Activated naive CD4-positive, alpha-beta T cell treated with anti-CD3 and anti-CD28 coated beads for 36 hours (primary cell): Measurements from ENCODE around the gene SLC17A3. TPM values are rescaled to one million over a fixed set of nuclear protein-coding genes. Genes with fewer than 3 reads are reported as not detected.

Source experiments
- CTCF ChIA-PET: fragments of 350-600 bp; sonication (Branson Sonifier 250); formaldehyde crosslinking; loops from one replicate; lab custom pipeline; 2021; ENCODE audit warnings: antibody characterized with exemption; lab: Charles Lee
- DNase-seq: peaks from one replicate; pipeline ENCODE4 v3.0.0-alpha.2; 2020
- H3K27ac Mint-ChIP-seq: one replicate; pipeline ENCODE4 v1.8.0; 2021; ENCODE audit warnings: mild to moderate bottlenecking, mixed read lengths
- H3K27me3 Mint-ChIP-seq: one replicate; pipeline ENCODE4 v1.8.0; 2021; ENCODE audit warnings: low read depth, mixed read lengths
- H3K36me3 Mint-ChIP-seq: one replicate; pipeline ENCODE4 v1.8.0; 2021; ENCODE audit warnings: low read depth, mixed read lengths
- H3K4me1 Mint-ChIP-seq: one replicate; pipeline ENCODE4 v1.8.0; 2021; ENCODE audit warnings: low read depth, mixed read lengths
- H3K4me3 Mint-ChIP-seq: one replicate; pipeline ENCODE4 v1.8.0; 2021; ENCODE audit warnings: mild to moderate bottlenecking, moderate library complexity, mixed read lengths
- H3K9me3 Mint-ChIP-seq: one replicate; pipeline ENCODE4 v1.8.0; 2021; ENCODE audit warnings: mixed read lengths
- intact Hi-C: fragments of 100-400 bp; cut with micrococcal nuclease; formaldehyde crosslinking; loops from one replicate; pipeline ENCODE4 v1.15.1; 2023
- total RNA-seq, 2 experiments: library from RNA; stranded (reverse); gene quantifications; one replicate each; pipeline ENCODE4 v1.2.3, GENCODE V29; 2021

The SLC17A3 gene
- total RNA-seq, 2 experiments from 2014 or later, result not detected

DNA sequence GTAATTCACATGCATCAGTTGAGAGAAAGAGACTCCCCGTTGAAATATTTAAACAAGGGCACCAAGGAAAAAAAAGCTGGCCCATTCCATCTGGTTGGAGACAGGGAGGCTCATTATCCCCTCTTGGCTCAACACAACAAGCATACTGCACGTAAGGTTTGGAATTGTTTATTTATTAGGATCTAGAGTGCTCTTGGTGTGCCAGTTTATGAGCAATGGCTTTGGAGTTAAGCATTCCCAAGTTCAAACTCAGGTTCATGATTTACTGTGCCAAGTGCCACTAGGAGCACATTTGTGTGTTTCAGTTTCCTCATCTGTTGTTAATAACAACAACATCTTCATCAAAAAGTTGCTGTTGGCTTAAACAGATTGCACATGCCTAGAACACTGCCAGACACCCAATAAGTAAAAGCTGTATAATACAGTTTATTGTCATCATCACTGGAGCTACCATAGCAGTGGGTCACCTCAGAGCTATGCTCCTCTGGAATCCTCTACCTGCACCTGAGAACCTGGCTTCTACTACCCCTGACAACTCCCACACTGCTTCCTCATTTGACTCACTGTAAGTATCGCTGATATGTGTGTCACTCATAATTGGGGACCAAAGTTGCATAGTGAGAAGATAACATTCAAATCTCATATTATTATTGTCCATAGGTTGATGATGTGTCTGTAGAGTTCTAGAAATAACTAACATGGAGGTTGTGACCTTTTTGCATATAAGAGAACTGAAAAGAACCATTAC lies 5.4 kb downstream of the SLC17A3 start:
- Mint-ChIP-seq H3K27me3 (no peaks in the 10 kb centered on the region), H3K36me3 (no peaks in the 10 kb centered on the region), H3K27ac (no peak overlapping the region), H3K9me3 (no peaks in the 10 kb centered on the region), H3K4me1 (peaks cover 18% of the 10 kb centered on the region), H3K4me3 (no peak overlapping the region)
- DNase-seq, result no peak
- intact Hi-C loops, result no loop called here
- CTCF ChIA-PET, result interaction anchor here (0.6 to 0.7 kb wide), 2 partner anchors 14 to 81 kb away, joined by 3 read pairs; no protein-coding TSS in a partner anchor

DNA sequence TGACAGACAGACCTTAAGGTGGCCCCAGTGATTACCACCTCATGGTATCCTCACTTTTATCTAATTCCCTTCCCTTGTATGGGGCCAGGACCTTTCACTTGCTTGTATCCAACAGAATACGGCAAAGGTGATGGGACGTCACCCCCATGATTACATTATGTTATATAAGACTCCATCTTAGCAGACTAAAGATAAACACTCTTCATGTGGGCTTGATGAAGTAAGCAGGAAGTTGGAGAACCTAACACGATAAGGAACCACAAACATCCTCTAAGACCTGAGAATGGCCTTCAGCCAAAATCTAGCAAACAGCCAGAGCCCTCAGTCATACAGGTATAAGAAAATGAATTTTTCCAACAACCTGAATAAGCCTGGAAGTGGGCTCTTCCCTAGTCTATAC lies 8.0 kb downstream of the SLC17A3 start:
- H3K4me3 Mint-ChIP-seq, result no peak overlapping the region
- DNase-seq, result peak; percentile 24
- intact Hi-C loops, result no loop called here
- CTCF ChIA-PET, result no interaction called here
- no peaks in the 10 kb centered on the region for H3K27me3 Mint-ChIP-seq
- no peak overlapping the region for H3K27ac Mint-ChIP-seq
- no peaks in the 10 kb centered on the region for H3K36me3 Mint-ChIP-seq
- H3K9me3 Mint-ChIP-seq, result no peaks in the 10 kb centered on the region
- H3K4me1 Mint-ChIP-seq, result peaks cover 13% of the 10 kb centered on the region

DNA sequence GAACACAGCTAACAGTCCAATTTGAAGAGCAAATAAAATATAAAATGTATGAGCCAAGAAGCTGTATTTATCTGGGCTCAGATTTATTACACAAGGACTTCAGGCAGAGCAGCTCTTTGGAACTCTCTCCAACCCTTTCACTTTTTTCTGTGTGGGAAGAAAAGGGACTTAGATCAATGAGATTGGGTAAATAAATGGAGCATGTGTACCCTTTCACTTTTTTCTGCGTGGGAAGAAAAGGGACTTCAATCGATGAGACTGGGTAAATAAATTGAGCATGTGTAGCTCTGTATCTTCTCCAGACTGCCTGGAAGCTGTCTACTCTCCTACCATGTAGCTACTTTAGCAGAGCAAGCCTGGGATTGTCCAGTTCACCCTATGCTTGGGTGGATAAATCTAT lies 10.7 kb downstream of the SLC17A3 start:
- H3K36me3 Mint-ChIP-seq, result no peaks in the 10 kb centered on the region
- DNase-seq, result no peak
- peaks cover 3% of the 10 kb centered on the region for H3K27me3 Mint-ChIP-seq
- H3K4me1 Mint-ChIP-seq, result peaks cover 13% of the 10 kb centered on the region
- H3K27ac Mint-ChIP-seq, result no peak overlapping the region
- H3K9me3 Mint-ChIP-seq, result no peaks in the 10 kb centered on the region
- CTCF ChIA-PET, result interaction anchor here (0.7 kb wide), 1 partner anchor 141 kb away, joined by 5 read pairs; no protein-coding TSS in a partner anchor
- no peak overlapping the region for H3K4me3 Mint-ChIP-seq
- intact Hi-C loops, result no loop called here

DNA sequence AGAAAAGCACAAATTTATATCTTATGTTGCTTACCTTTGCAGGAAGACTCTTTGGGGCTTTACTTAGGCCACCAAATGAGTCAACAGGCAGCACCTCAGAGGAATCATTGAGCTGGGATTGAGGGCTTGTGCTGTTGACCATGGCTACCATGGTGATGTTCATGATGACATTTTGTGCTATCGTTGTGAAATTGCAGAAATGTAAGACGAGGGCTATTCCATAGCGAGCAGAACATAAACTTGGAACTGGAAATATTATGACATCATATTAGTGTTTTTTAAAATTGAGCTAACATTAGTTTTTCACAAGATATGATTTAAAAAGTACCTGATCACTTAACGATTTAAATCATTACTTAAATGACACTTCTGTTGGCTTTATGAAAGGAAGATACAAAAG lies 11.8 kb downstream of the SLC17A3 start:
- no peaks in the 10 kb centered on the region for H3K9me3 Mint-ChIP-seq
- intact Hi-C loops, result no loop called here
- peaks cover 13% of the 10 kb centered on the region for H3K4me1 Mint-ChIP-seq
- peaks cover 3% of the 10 kb centered on the region for H3K27me3 Mint-ChIP-seq
- no peak for DNase-seq
- no peak overlapping the region for H3K27ac Mint-ChIP-seq
- H3K4me3 Mint-ChIP-seq, result no peak overlapping the region
- no peaks in the 10 kb centered on the region for H3K36me3 Mint-ChIP-seq
- CTCF ChIA-PET, result no interaction called here

DNA sequence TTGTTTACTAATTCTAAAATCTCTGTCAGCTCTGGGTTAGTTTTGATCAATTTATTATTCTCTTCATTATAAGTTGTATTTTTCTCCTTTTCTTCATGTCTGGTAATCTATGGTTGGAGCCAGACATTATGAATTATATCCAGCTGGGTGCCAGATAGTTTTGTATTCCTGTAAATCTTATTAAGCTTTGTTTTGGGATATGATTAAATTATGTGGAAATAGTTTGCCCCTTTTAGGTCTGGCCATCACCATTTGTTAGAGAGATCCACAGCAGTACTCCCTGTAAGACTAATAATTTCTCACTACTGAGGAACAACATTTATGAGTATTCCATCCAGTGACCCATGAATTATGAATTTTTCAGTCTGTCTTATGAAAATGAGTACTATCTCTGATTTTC lies 21.3 kb downstream of the SLC17A3 start:
- no peak overlapping the region for H3K4me3 Mint-ChIP-seq
- H3K4me1 Mint-ChIP-seq, result peaks cover 7% of the 10 kb centered on the region
- H3K36me3 Mint-ChIP-seq, result no peaks in the 10 kb centered on the region
- peaks cover 5% of the 10 kb centered on the region for H3K27me3 Mint-ChIP-seq
- no peak for DNase-seq
- CTCF ChIA-PET, result no interaction called here
- intact Hi-C loops, result no loop called here
- no peaks in the 10 kb centered on the region for H3K9me3 Mint-ChIP-seq
- H3K27ac Mint-ChIP-seq, result no peak overlapping the region

DNA sequence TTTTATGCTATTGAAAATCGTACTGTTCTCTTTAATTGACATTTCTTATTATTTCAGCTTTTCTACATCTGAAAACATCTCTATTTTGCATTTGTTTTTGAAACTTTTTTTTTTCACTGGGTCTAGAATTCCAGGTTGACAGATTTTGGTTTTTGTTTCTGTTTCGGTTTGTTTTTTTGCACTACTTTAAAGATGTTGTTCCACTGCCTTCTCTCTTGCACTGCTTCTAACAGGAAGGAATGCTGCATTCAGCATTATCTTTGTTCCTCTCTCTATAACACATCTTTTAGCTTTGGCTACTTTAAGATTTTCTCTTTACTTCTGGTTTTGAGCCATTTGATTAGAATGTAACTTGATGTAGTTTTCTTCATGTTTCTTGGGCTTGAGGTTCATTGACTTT lies 22.1 kb downstream of the SLC17A3 start:
- DNase-seq, result no peak
- Mint-ChIP-seq H3K36me3 (no peaks in the 10 kb centered on the region), H3K4me1 (peaks cover 7% of the 10 kb centered on the region), H3K4me3 (no peak overlapping the region), H3K27ac (no peak overlapping the region), H3K27me3 (peaks cover 8% of the 10 kb centered on the region), H3K9me3 (no peaks in the 10 kb centered on the region)
- CTCF ChIA-PET, result no interaction called here
- intact Hi-C loops, result no loop called here

DNA sequence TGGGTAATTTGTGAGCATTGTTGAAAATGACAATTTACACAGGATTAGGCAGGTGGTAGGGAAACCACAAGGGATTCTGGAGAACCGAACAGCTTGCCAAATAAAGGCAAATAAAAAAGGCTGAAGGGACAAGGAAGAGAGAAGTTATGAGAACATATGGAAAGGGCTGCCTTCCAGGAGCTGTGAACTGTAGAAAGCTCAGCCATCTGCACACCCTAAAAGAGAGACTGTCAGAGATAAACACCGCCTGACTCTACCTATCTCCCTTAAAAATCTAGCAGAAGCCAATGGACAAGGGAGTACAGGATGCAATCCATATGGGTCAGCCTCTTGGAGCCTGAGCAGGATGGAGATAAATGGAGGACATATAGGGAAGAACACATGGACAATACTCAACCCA lies 29.5 kb downstream of the SLC17A3 start:
- H3K4me3 Mint-ChIP-seq, result no peak overlapping the region
- intact Hi-C loops, result no loop called here
- CTCF ChIA-PET, result no interaction called here
- DNase-seq, result no peak
- H3K36me3 Mint-ChIP-seq, result no peaks in the 10 kb centered on the region
- peaks cover 13% of the 10 kb centered on the region for H3K27me3 Mint-ChIP-seq
- H3K4me1 Mint-ChIP-seq, result no peaks in the 10 kb centered on the region
- no peak overlapping the region for H3K27ac Mint-ChIP-seq
- H3K9me3 Mint-ChIP-seq, result no peaks in the 10 kb centered on the region

DNA sequence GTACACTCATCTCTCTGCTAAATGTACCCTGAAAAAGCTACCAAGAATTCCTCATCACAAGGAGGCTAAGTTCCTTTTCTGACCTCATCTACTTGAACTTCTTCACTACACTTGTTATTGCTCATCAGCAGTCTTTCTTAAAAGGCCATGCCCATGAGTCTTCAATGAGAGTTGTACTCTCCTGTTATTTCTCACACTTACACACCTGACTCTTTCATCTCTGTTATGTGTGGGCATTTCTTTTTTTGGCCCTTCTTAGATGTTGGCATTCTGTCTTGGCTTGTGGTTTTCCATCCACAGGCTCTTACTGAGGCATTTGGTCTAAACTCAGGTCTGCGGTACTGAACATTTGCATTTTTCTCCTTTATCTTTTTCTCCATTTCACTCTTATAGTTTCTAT lies 31.5 kb downstream of the SLC17A3 start:
- no peak for DNase-seq
- Mint-ChIP-seq H3K27me3 (peaks cover 8% of the 10 kb centered on the region), H3K4me3 (no peak overlapping the region), H3K27ac (no peak overlapping the region), H3K9me3 (no peaks in the 10 kb centered on the region), H3K4me1 (no peaks in the 10 kb centered on the region), H3K36me3 (no peaks in the 10 kb centered on the region)
- CTCF ChIA-PET, result interaction anchor here (0.7 to 1.0 kb wide), 2 partner anchors 54 to 91 kb away, joined by 3 to 5 read pairs; no protein-coding TSS in a partner anchor
- intact Hi-C loops, result loop anchor here (1.0 kb wide), 1 partner anchor 704 kb away; no protein-coding TSS in a partner anchor

DNA sequence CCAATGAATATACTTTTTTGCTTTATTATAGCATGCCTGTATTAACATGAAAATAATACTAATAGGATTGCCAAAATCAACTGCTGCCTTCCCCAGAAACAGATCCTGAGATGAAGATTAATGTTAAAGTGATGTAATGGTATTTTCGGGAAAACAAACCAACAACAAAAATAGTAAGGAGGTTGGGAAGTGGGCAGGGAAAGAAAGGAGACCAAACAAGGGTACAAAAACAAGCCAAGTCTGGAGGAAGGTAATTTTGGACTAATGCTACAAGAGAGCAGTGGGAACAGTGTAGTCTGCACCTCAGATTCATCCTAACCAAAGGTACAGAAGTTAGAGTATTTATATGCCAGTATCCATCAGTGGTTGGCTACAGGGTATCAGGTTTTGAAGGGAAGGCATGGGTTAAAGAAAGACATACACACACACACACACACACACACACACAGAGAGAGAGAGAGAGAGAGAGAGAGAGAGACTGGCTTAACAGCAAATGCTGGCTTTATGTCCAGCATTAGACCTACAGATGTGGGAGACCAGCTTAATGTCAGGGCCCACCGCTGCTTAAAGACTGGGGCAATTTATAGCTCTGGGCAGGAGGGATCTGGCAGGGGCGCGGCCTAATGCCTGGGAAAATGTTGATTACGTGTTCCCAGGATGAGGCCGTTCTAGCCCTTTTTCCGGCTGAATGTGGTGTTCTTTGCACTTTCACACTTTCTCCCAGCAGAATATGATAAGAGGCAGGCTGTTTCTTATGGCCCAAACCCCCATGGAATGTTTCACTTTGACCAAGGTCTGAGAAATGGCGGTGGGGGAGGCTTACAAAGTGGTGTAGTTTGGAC lies 38.4 kb downstream of the SLC17A3 start:
- CTCF ChIA-PET, result interaction anchor here (0.6 kb wide), 1 partner anchor 691 kb away, joined by 3 read pairs; no protein-coding TSS in a partner anchor
- H3K36me3 Mint-ChIP-seq, result no peaks in the 10 kb centered on the region
- intact Hi-C loops, result no loop called here
- no peaks in the 10 kb centered on the region for H3K4me1 Mint-ChIP-seq
- no peak for DNase-seq
- no peak overlapping the region for H3K4me3 Mint-ChIP-seq
- peaks cover 12% of the 10 kb centered on the region for H3K27me3 Mint-ChIP-seq
- no peaks in the 10 kb centered on the region for H3K9me3 Mint-ChIP-seq
- H3K27ac Mint-ChIP-seq, result no peak overlapping the region

DNA sequence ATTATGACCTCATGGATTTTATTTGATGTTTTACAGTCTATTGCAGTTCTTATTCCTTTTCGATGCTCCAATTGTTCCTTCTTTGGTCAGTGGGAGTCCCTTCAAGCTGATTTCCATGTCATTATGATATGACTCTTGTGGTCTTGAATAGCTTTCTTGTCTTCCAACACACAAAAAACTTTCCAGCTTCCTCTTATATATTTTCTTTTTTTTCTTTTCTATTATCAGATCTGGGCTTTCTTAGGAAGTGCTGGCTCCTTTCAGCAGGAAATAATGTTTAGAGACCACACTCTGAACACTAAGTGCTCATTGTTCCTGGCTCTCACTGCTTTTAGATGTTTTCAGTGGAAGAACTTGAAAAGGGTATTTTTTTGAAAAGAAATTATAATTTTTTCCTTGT lies 39.1 kb downstream of the SLC17A3 start:
- CTCF ChIA-PET, result interaction anchor here (0.7 kb wide), 1 partner anchor 555 kb away, joined by 4 read pairs; no protein-coding TSS in a partner anchor
- no peaks in the 10 kb centered on the region for H3K36me3 Mint-ChIP-seq
- H3K27ac Mint-ChIP-seq, result no peak overlapping the region
- no peak for DNase-seq
- intact Hi-C loops, result no loop called here
- no peaks in the 10 kb centered on the region for H3K4me1 Mint-ChIP-seq
- no peaks in the 10 kb centered on the region for H3K9me3 Mint-ChIP-seq
- no peak overlapping the region for H3K4me3 Mint-ChIP-seq
- H3K27me3 Mint-ChIP-seq, result peaks cover 15% of the 10 kb centered on the region

DNA sequence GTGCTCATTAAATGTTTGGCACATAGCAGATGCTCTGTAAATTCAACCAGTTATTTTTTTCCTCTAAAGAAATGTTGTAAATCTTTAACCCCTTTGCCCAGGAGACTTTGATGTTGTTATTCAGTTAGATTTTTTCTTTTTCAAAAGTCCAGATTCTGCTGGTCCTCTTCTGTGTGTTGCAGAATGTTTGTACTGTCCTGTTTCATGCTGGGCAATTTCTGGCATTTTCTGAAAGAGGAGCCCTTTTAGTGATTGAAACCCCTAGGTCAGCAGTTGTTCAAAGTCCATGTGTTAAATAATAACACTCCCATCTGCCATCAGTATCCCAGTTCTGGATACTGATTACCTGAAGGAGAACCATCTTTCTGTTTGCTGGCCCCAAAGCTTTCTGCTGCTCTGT lies 40.9 kb downstream of the SLC17A3 start:
- Mint-ChIP-seq H3K4me1 (peaks cover 5% of the 10 kb centered on the region), H3K4me3 (no peak overlapping the region), H3K9me3 (no peaks in the 10 kb centered on the region), H3K27me3 (peaks cover 15% of the 10 kb centered on the region), H3K36me3 (no peaks in the 10 kb centered on the region), H3K27ac (no peak overlapping the region)
- intact Hi-C loops, result no loop called here
- no peak for DNase-seq
- CTCF ChIA-PET, result no interaction called here

DNA sequence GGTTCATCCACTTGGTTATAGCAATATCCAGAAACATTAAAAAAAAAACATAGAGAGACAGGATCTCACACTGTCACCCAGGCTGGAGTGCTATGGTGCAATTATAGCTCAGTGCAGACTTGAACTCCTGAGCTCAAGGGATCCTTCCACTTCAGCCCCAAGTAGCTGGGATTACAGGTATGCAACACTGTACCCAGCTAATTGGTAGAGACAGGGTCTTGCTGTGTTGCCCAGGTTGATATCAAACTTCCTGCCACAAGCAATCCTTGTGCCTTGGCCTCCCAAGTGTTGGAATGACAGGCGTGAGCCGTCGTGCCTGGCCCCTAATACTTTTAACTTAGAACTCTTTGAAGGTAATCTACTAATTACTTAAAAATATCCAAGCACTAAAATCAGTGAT lies 41.4 kb downstream of the SLC17A3 start:
- no peak overlapping the region for H3K27ac Mint-ChIP-seq
- CTCF ChIA-PET, result no interaction called here
- H3K36me3 Mint-ChIP-seq, result no peaks in the 10 kb centered on the region
- intact Hi-C loops, result no loop called here
- peaks cover 15% of the 10 kb centered on the region for H3K27me3 Mint-ChIP-seq
- H3K4me3 Mint-ChIP-seq, result no peak overlapping the region
- H3K9me3 Mint-ChIP-seq, result no peaks in the 10 kb centered on the region
- no peak for DNase-seq
- peaks cover 5% of the 10 kb centered on the region for H3K4me1 Mint-ChIP-seq
